HepG2 (cell line): ENCODE results near the gene DLAT. TPM values are rescaled to one million over a fixed set of nuclear protein-coding genes. Genes with fewer than 3 reads are reported as not detected.

Experiments
- ATAC-seq: fragments of 200-7000 bp; cut with Tn5 transposase; 3 replicates; pipeline ENCODE4 v1.9.1; 2020; ENCODE audit warnings: mild to moderate bottlenecking, moderate library complexity
- BruUV-seq: library from RNA; stranded (reverse); fragments of 400-500 nt; replicated peaks from 2 replicates; lab custom pipeline; 2021; lab: Mats Ljungman, UMichigan
- CTCF ChIA-PET: fragments of 300-600 bp; formaldehyde crosslinking; extraction: SDS; loops from one replicate; lab custom pipeline; 2021; ENCODE audit warnings: low total read pairs, inconsistent platforms, low intra/inter-chr PET ratio; lab: Yijun Ruan, JAX
- POLR2A ChIA-PET: fragments of 350-600 bp; sonication (Branson Sonifier 250); formaldehyde crosslinking; loops from one replicate; lab custom pipeline; 2020; ENCODE audit warnings: antibody characterized with exemption, inconsistent platforms; lab: Yijun Ruan, JAX
- DNase-seq: peaks from one replicate; pipeline ENCODE4 v3.0.0-alpha.2; 2015; ENCODE audit warnings: low spot score
- FAIRE-seq: peaks from 3 replicates; lab custom pipeline; 2011; peaks lifted over from hg19 to GRCh38; lab: Jason Lieb, UNC
- H2AFZ ChIP-seq: one replicate; pipeline ENCODE4 v1.6.1; 2011; ENCODE audit warnings: low read length, inconsistent platforms
- H3K27ac ChIP-seq: fragments of 300-600 bp; 3 replicates; pipeline ENCODE4 v1.8.0; 2011; ENCODE audit warnings: mixed run types, mild to moderate bottlenecking, mixed read lengths, low read length, inconsistent platforms; ENCODE audit not compliant: insufficient read depth; ENCODE audit errors: extremely low read length
- H3K27me3 ChIP-seq, 2 experiments: fragments of 200-600 bp in 1 of 2; 2 replicates in 1 of 2; 3 replicates in 1 of 2; pipeline versions ENCODE4 v1.6.0 to v1.8.0; 2011; ENCODE audit warnings: low read length in 2 of 2, mild to moderate bottlenecking in 2 of 2, moderate library complexity in 2 of 2, inconsistent platforms in 1 of 2; ENCODE audit not compliant: insufficient read depth in 2 of 2, control insufficient read depth in 1 of 2
- H3K36me3 ChIP-seq, 2 experiments: fragments of 200-600 bp in 1 of 2; replicated peaks in 1 of 2; 2 replicates in 1 of 2; 3 replicates in 1 of 2; pipeline versions ENCODE4 v1.5.1 to v1.8.0; 2011; ENCODE audit warnings: low read length in 2 of 2, inconsistent platforms in 1 of 2; ENCODE audit not compliant: insufficient read depth in 2 of 2, control insufficient read depth in 1 of 2
- H3K4me1 ChIP-seq: 2 replicates; pipeline ENCODE4 v1.5.1; 2012; ENCODE audit warnings: low read length, inconsistent platforms; ENCODE audit not compliant: insufficient read depth
- H3K4me2 ChIP-seq: 2 replicates; pipeline ENCODE4 v1.6.0; 2011; ENCODE audit warnings: low read depth, low read length, inconsistent platforms
- H3K4me3 ChIP-seq, 3 experiments: fragments of 200-600 bp in 1 of 3; sonication (generic), shearing (Covaris generic) in 1 of 3; replicated peaks in 1 of 3; 2 replicates each; pipeline ENCODE4 v1.5.1; 2011 to 2016; ENCODE audit warnings: low read length in 3 of 3, inconsistent platforms in 2 of 3, low read depth in 2 of 3, mild to moderate bottlenecking in 2 of 3, control low read depth in 1 of 3, mixed read lengths in 1 of 3; ENCODE audit not compliant: insufficient read depth in 1 of 3
- H3K79me2 ChIP-seq: one replicate; pipeline ENCODE4 v1.6.1; 2011; ENCODE audit warnings: low read length, inconsistent platforms; ENCODE audit not compliant: insufficient read depth
- H3K9ac ChIP-seq: 2 replicates; pipeline ENCODE4 v1.6.0; 2011; ENCODE audit warnings: mild to moderate bottlenecking, low read depth, low read length, inconsistent platforms; ENCODE audit not compliant: insufficient read depth
- H3K9me3 ChIP-seq: 2 replicates; pipeline ENCODE4 v1.5.1; 2012; ENCODE audit warnings: mild to moderate bottlenecking, low read length
- H4K20me1 ChIP-seq: 2 replicates; pipeline ENCODE4 v1.6.0; 2011; ENCODE audit warnings: inconsistent platforms, mild to moderate bottlenecking, low read length, moderate library complexity; ENCODE audit not compliant: insufficient read depth
- AGO1 ChIP-seq: fragments of 200-400 bp; formaldehyde crosslinking; IDR thresholded peaks from 2 replicates; pipeline ENCODE4 v1.6.1; 2017; ENCODE audit warnings: mild to moderate bottlenecking, low read depth, low read length, moderate library complexity; ENCODE audit not compliant: poor library complexity, severe bottlenecking
- CBFB ChIP-seq: sonication (generic); formaldehyde crosslinking; IDR thresholded peaks from 2 replicates; pipeline ENCODE4 v1.4.0; 2020; ENCODE audit warnings: missing genetic modification reagents
- FOXC1 ChIP-seq: sonication (generic); formaldehyde crosslinking; IDR thresholded peaks from 2 replicates; pipeline ENCODE4 v1.8.0; 2022; ENCODE audit warnings: mild to moderate bottlenecking, missing genetic modification reagents, borderline replicate concordance
- HOXA9 ChIP-seq: sonication (generic); formaldehyde crosslinking; IDR thresholded peaks from 2 replicates; pipeline ENCODE4 v1.8.1; 2022; ENCODE audit warnings: missing genetic modification reagents, mild to moderate bottlenecking, moderate library complexity, borderline replicate concordance
- KLF6 ChIP-seq: IDR thresholded peaks from 2 replicates; pipeline ENCODE4 v1.8.0; 2016; ENCODE audit warnings: missing biosample characterization, missing genetic modification reagents
- KLF9 ChIP-seq: IDR thresholded peaks from 2 replicates; pipeline ENCODE4 v1.6.1; 2016; ENCODE audit warnings: low read depth
- SUZ12 ChIP-seq: fragments of 150-350 bp; IDR thresholded peaks from 2 replicates; pipeline ENCODE4 v1.6.1; 2014; ENCODE audit warnings: low read depth, low read length
- THAP8 ChIP-seq: sonication (generic); formaldehyde crosslinking; IDR thresholded peaks from 2 replicates; pipeline ENCODE4 v1.5.1; 2020; ENCODE audit warnings: missing genetic modification reagents, mild to moderate bottlenecking, borderline replicate concordance
- XBP1 ChIP-seq: sonication (generic); formaldehyde crosslinking; IDR thresholded peaks from 2 replicates; pipeline ENCODE4 v1.5.0; 2020; ENCODE audit warnings: missing genetic modification reagents
- ZC3H4 ChIP-seq: sonication (generic); formaldehyde crosslinking; IDR thresholded peaks from 2 replicates; pipeline ENCODE4 v1.4.0; 2020; ENCODE audit warnings: missing genetic modification reagents, borderline replicate concordance
- ZNF101 ChIP-seq: sonication (generic); formaldehyde crosslinking; IDR thresholded peaks from 2 replicates; pipeline ENCODE4 v1.4.0; 2020; ENCODE audit warnings: mild to moderate bottlenecking, low read depth, missing genetic modification reagents, borderline replicate concordance
- ZNF350 ChIP-seq: sonication (generic); formaldehyde crosslinking; IDR thresholded peaks from 2 replicates; pipeline ENCODE4 v1.4.0; 2020; ENCODE audit warnings: mild to moderate bottlenecking, low read depth, missing genetic modification reagents, borderline replicate concordance
- ZNF460 ChIP-seq: sonication (generic); formaldehyde crosslinking; IDR thresholded peaks from 2 replicates; pipeline ENCODE4 v1.5.1; 2020; ENCODE audit warnings: missing genetic modification reagents, mild to moderate bottlenecking, borderline replicate concordance
- ZSCAN20 ChIP-seq: sonication (generic); formaldehyde crosslinking; IDR thresholded peaks from 2 replicates; pipeline ENCODE4 v1.4.0; 2020; ENCODE audit warnings: missing genetic modification reagents, mild to moderate bottlenecking, borderline replicate concordance
- WGBS: methylation state at CpG from one replicate; pipeline ENCODE4 v1.1.6; 2017; ENCODE audit warnings: low lambda C conversion rate; 5-methylcytosine and 5-hydroxymethylcytosine counted together
- in situ Hi-C: cut with HindIII; loops from 2 replicates; pipeline ENCODE4 v1.10.0; 2017; ENCODE audit warnings: low pct_unique_long_range_greater_than_20kb; ENCODE audit not compliant: extremely low pct_ligation_motif_present
- intact Hi-C: fragments of 100-400 bp; cut with micrococcal nuclease; formaldehyde crosslinking; loops from one replicate; pipeline ENCODE4 v1.10.0; 2022; ENCODE audit not compliant: unreplicated experiment
- polyA plus RNA-seq, 8 experiments: library from polyadenylated mRNA; depleted of rRNA in 3 of 8; stranded (reverse) in 7 of 8; unstranded in 1 of 8; fragments of >200 nt; fragmentation: Illumina TruSeq in 4 of 8; extraction: Trizol in 4 of 8; gene quantifications; 2 replicates each; pipeline versions ENCODE4 v1.2.1 to v1.2.3, GENCODE V29; 2011 to 2016; ENCODE audit warnings: low read depth in 4 of 8, missing spikeins in 1 of 8, mixed read lengths in 1 of 8; ENCODE audit not compliant: insufficient read depth in 1 of 8
- total RNA-seq, 5 experiments: library from RNA; depleted of rRNA; stranded (reverse); fragments of >200 nt; fragmentation: Illumina TruSeq; extraction: Trizol; gene quantifications; 2 replicates each; pipeline ENCODE4 v1.2.3, GENCODE V29; 2016; ENCODE audit warnings: low read depth in 1 of 5
- TF ChIP-seq, protein P1 (sequence below): sonication (generic); formaldehyde crosslinking; IDR thresholded peaks from 2 replicates; pipeline ENCODE4 v1.4.0; 2020; ENCODE audit warnings: missing genetic modification reagents
- TF ChIP-seq, protein P2 (sequence below): sonication (generic); formaldehyde crosslinking; IDR thresholded peaks from 2 replicates; pipeline ENCODE4 v1.4.0; 2020; ENCODE audit warnings: missing genetic modification reagents, mild to moderate bottlenecking, borderline replicate concordance

DLAT gene
- total and polyA plus RNA-seq, 2 of the 13 experiments (the other 11 are each of a cell fraction or from before 2014, with no cell fraction given), result 26.4 to 62.2 TPM

DNA sequence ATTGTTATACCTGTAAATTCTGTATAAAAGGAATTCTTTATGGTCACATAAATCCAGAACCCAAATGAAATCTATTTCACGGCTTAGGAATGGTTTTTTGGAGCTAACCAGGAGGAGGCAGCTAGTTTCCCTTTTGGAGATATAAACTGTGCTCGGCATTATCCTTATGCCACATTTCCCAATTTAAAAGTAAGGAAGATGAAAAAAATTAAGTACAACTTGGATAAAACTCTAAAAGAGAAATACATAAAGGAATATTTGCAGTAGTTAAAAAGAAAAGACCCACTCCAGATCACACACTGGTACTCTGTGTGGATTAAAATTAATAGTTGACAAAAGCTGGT is 17.7 kb downstream of the DLAT start:
- no TSS peak for BruUV-seq
- H3K4me1 ChIP-seq, result no peaks in the 10 kb centered on the region
- in situ Hi-C loops, result no loop called here
- H3K36me3 ChIP-seq, result peaks cover 7 to 62% of the 10 kb centered on the region in 2 experiments
- ATAC-seq, result no peak
- H3K4me2 ChIP-seq, result no peak overlapping the region
- H3K9me3 ChIP-seq, result no peaks in the 10 kb centered on the region
- H3K9ac ChIP-seq, result no peak overlapping the region
- no peak overlapping the region for H3K4me3 ChIP-seq
- ChIA-PET CTCF (no interaction called here), POLR2A (no interaction called here)
- TF ChIP-seq HOXA9 (CRISPR knock-in tag) (no peak), XBP1 (no peak), SUZ12 (no peak), FOXC1 (CRISPR knock-in tag) (no peak), ZNF101 (CRISPR knock-in tag) (no peak), THAP8 (CRISPR knock-in tag) (no peak), ZNF460 (no peak), KLF6 (CRISPR knock-in tag) (no peak), AGO1 (no peak), ZNF350 (CRISPR knock-in tag) (no peak), ZC3H4 (CRISPR knock-in tag) (no peak), ZSCAN20 (CRISPR knock-in tag) (no peak), CBFB (CRISPR knock-in tag) (no peak), KLF9 (CRISPR knock-in tag) (no peak)
- TF ChIP-seq, protein P1, sequence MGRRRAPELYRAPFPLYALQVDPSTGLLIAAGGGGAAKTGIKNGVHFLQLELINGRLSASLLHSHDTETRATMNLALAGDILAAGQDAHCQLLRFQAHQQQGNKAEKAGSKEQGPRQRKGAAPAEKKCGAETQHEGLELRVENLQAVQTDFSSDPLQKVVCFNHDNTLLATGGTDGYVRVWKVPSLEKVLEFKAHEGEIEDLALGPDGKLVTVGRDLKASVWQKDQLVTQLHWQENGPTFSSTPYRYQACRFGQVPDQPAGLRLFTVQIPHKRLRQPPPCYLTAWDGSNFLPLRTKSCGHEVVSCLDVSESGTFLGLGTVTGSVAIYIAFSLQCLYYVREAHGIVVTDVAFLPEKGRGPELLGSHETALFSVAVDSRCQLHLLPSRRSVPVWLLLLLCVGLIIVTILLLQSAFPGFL (CRISPR knock-in tag), result no peak
- TF ChIP-seq, protein P2, sequence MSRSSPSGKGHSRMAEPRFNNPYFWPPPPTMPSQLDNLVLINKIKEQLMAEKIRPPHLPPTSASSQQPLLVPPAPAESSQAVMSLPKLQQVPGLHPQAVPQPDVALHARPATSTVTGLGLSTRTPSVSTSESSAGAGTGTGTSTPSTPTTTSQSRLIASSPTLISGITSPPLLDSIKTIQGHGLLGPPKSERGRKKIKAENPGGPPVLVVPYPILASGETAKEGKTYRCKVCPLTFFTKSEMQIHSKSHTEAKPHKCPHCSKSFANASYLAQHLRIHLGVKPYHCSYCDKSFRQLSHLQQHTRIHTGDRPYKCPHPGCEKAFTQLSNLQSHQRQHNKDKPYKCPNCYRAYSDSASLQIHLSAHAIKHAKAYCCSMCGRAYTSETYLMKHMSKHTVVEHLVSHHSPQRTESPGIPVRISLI (CRISPR knock-in tag), result no peak
- no peaks in the 10 kb centered on the region for H4K20me1 ChIP-seq
- WGBS, result 98% methylated on average over 2 of the region's 2 CpGs
- H3K27me3 ChIP-seq, result no peaks in the 10 kb centered on the region
- FAIRE-seq, result no peak
- no peaks in the 10 kb centered on the region for H3K79me2 ChIP-seq
- no peak for DNase-seq
- no peak overlapping the region for H3K27ac ChIP-seq
- intact Hi-C loops, result no loop called here
- no peak overlapping the region for H2AFZ ChIP-seq
